Osteoblast (primary cell): ENCODE measurements around the gene TMEM213. TPM values are rescaled to one million over a fixed set of nuclear protein-coding genes. Genes with fewer than 3 reads are reported as not detected.

ENCODE experiments used
- DNase-seq: peaks from one replicate; pipeline ENCODE4 v3.0.0; 2011; ENCODE audit warnings: low spot score, mixed read lengths; ENCODE audit not compliant: insufficient read length; ENCODE audit errors: missing footprints
- H2AFZ ChIP-seq: 2 replicates; pipeline ENCODE4 v1.6.0; 2011; ENCODE audit warnings: mild to moderate bottlenecking, low read length
- H3K27ac ChIP-seq: 2 replicates; pipeline ENCODE4 v1.5.1; 2011; ENCODE audit warnings: mild to moderate bottlenecking, low read depth, low read length, moderate library complexity
- H3K27me3 ChIP-seq: 2 replicates; pipeline ENCODE4 v1.6.0; 2012; ENCODE audit warnings: mild to moderate bottlenecking, control low read depth, inconsistent platforms, low read length, moderate library complexity; ENCODE audit not compliant: insufficient read depth
- H3K36me3 ChIP-seq: 2 replicates; pipeline ENCODE4 v1.5.1; 2011; ENCODE audit warnings: mild to moderate bottlenecking, low read length, control low read depth, moderate library complexity; ENCODE audit not compliant: insufficient read depth
- H3K4me1 ChIP-seq: 2 replicates; pipeline ENCODE4 v1.5.1; 2011; ENCODE audit warnings: mild to moderate bottlenecking, low read length, control low read depth, moderate library complexity; ENCODE audit not compliant: insufficient read depth
- H3K4me2 ChIP-seq: 2 replicates; pipeline ENCODE4 v1.6.0; 2011; ENCODE audit warnings: mild to moderate bottlenecking, low read length; ENCODE audit not compliant: insufficient read depth
- H3K4me3 ChIP-seq: fragments of 200-600 bp; sonication (generic); 3 replicates; pipeline ENCODE4 v1.5.1; 2012; ENCODE audit warnings: mild to moderate bottlenecking, low read length, inconsistent platforms; ENCODE audit not compliant: insufficient read depth
- H3K79me2 ChIP-seq: 2 replicates; pipeline ENCODE4 v1.6.0; 2012; ENCODE audit warnings: mild to moderate bottlenecking, low read length, control low read depth, inconsistent platforms; ENCODE audit not compliant: insufficient read depth
- H3K9me3 ChIP-seq: 2 replicates; pipeline ENCODE4 v1.5.1; 2011; ENCODE audit warnings: low read depth, low read length, control low read depth
- H4K20me1 ChIP-seq: 2 replicates; pipeline ENCODE4 v1.6.0; 2012; ENCODE audit warnings: mild to moderate bottlenecking, low read length, control low read depth; ENCODE audit not compliant: insufficient read depth
- total RNA-seq: library from RNA; depleted of rRNA; stranded (reverse); fragments of >200 nt; gene quantifications from 2 replicates; pipeline ENCODE4 v1.2.3, GENCODE V29; 2012
- TF ChIP-seq, protein P1 (sequence below): IDR thresholded peaks from 2 replicates; pipeline ENCODE4 v1.5.1; 2011; ENCODE audit warnings: mild to moderate bottlenecking, low read depth, low read length, moderate library complexity; ENCODE audit errors: extremely low read depth

TMEM213 gene
- total RNA-seq, 1 donor = not detected

DNA sequence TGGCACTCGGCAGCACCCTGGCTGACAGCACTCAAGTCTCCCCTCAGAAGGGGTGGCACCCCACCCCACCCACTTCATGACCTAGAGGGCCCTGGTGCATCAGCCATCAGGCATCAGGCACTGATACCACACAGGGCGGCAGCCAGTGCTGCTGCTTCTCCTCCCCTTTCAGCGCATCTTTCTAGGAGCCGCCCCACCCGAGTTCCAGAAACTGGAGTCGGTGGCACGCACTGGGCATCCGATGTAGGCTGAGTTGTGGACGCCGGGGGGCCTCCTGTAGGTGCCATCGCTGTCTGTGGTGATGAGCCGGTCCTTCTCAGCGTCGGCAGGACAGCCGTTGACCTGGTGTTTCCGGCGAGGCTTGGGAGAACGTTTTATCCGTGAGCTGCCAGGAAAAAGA, 70.0 kb downstream of the TMEM213 start:
- no peaks in the 10 kb centered on the region for H3K36me3 ChIP-seq
- TF ChIP-seq, protein P1, sequence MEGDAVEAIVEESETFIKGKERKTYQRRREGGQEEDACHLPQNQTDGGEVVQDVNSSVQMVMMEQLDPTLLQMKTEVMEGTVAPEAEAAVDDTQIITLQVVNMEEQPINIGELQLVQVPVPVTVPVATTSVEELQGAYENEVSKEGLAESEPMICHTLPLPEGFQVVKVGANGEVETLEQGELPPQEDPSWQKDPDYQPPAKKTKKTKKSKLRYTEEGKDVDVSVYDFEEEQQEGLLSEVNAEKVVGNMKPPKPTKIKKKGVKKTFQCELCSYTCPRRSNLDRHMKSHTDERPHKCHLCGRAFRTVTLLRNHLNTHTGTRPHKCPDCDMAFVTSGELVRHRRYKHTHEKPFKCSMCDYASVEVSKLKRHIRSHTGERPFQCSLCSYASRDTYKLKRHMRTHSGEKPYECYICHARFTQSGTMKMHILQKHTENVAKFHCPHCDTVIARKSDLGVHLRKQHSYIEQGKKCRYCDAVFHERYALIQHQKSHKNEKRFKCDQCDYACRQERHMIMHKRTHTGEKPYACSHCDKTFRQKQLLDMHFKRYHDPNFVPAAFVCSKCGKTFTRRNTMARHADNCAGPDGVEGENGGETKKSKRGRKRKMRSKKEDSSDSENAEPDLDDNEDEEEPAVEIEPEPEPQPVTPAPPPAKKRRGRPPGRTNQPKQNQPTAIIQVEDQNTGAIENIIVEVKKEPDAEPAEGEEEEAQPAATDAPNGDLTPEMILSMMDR = no peak

GRCh38 chr7:138868711-138869110, 70.9 kb downstream of the TMEM213 start:
- Histone ChIP-seq H3K9me3 (no peaks in the 10 kb centered on the region), H3K79me2 (no peaks in the 10 kb centered on the region), H3K27ac (no peak overlapping the region), H3K36me3 (no peaks in the 10 kb centered on the region), H3K4me2 (no peak overlapping the region), H3K4me3 (no peak overlapping the region), H2AFZ (no peak overlapping the region), H3K4me1 (peaks cover 6% of the 10 kb centered on the region), H4K20me1 (no peaks in the 10 kb centered on the region), H3K27me3 (no peaks in the 10 kb centered on the region)
- TF ChIP-seq, protein P1 = no peak
- no peak for DNase-seq

More for the DNA sequence above, 70.0 kb downstream of the TMEM213 start:
- no peaks in the 10 kb centered on the region for H3K79me2 ChIP-seq
- H3K9me3 ChIP-seq = no peaks in the 10 kb centered on the region
- no peak for DNase-seq
- peaks cover 6% of the 10 kb centered on the region for H3K4me1 ChIP-seq
- H3K27me3 ChIP-seq = no peaks in the 10 kb centered on the region
- no peak overlapping the region for H3K27ac ChIP-seq
- H2AFZ ChIP-seq = no peak overlapping the region
- H3K4me3 ChIP-seq = no peak overlapping the region
- no peaks in the 10 kb centered on the region for H4K20me1 ChIP-seq
- no peak overlapping the region for H3K4me2 ChIP-seq

DNA sequence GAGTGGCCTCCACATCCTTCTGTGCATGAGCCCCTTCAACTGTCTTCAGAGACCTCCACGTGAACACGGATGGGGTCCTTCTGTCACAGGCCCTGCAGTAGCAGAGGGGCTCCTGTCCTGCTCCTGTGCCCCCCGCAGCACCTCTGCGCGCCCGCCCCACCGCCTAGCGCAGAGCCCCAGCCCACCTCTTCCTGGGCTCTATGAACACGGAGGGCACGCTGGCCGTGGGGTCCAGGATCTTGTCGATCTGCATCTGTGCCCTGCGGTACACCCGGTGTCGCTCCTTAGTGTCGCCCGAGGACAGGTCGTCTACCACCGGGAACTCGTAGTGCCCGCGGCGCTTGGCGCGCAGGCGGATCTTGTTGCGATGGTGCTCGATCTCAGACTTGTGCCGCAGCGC, 71.6 kb downstream of the TMEM213 start:
- Histone ChIP-seq H3K4me1 (peaks cover 2% of the 10 kb centered on the region), H3K4me2 (no peak overlapping the region), H3K9me3 (no peaks in the 10 kb centered on the region), H3K4me3 (no peak overlapping the region), H2AFZ (no peak overlapping the region), H3K36me3 (no peaks in the 10 kb centered on the region), H3K27ac (no peak overlapping the region), H3K79me2 (no peaks in the 10 kb centered on the region), H3K27me3 (no peaks in the 10 kb centered on the region), H4K20me1 (no peaks in the 10 kb centered on the region)
- no peak for DNase-seq
- TF ChIP-seq, protein P1 = no peak

GRCh38 chr7:138871065-138871813, 73.4 kb downstream of the TMEM213 start:
- no peaks in the 10 kb centered on the region for H3K27me3 ChIP-seq
- H3K4me2 ChIP-seq = no peak overlapping the region
- H3K36me3 ChIP-seq = no peaks in the 10 kb centered on the region
- peaks cover 8% of the 10 kb centered on the region for H3K4me1 ChIP-seq
- no peak overlapping the region for H3K27ac ChIP-seq
- no peak for DNase-seq
- no peak overlapping the region for H3K4me3 ChIP-seq
- TF ChIP-seq, protein P1 = no peak
- no peaks in the 10 kb centered on the region for H3K79me2 ChIP-seq
- H2AFZ ChIP-seq = no peak overlapping the region
- H3K9me3 ChIP-seq = no peaks in the 10 kb centered on the region
- H4K20me1 ChIP-seq = no peaks in the 10 kb centered on the region
